Glutamatergic neuron (in vitro differentiated cells): ENCODE data around the gene NCAPH2. TPM values are rescaled to one million over a fixed set of nuclear protein-coding genes. Genes with fewer than 3 reads are reported as not detected.

Experiments
- DNase-seq: peaks from one replicate; pipeline ENCODE4 v3.0.0; 2022
- H3K27ac Mint-ChIP-seq: one replicate; pipeline ENCODE4 v1.8.0; 2020; ENCODE audit warnings: mild to moderate bottlenecking, mixed read lengths, inconsistent platforms; ENCODE audit not compliant: unreplicated experiment
- H3K27me3 Mint-ChIP-seq: one replicate; pipeline ENCODE4 v1.8.0; 2020; ENCODE audit warnings: mild to moderate bottlenecking, moderate library complexity, mixed read lengths, inconsistent platforms; ENCODE audit not compliant: unreplicated experiment
- H3K36me3 Mint-ChIP-seq: one replicate; pipeline ENCODE4 v1.8.0; 2020; ENCODE audit warnings: mild to moderate bottlenecking, mixed read lengths, inconsistent platforms; ENCODE audit not compliant: unreplicated experiment
- H3K4me1 Mint-ChIP-seq: one replicate; pipeline ENCODE4 v1.8.0; 2020; ENCODE audit warnings: mild to moderate bottlenecking, low read depth, mixed read lengths, inconsistent platforms; ENCODE audit not compliant: unreplicated experiment
- H3K4me3 Mint-ChIP-seq: one replicate; pipeline ENCODE4 v1.8.0; 2020; ENCODE audit warnings: mild to moderate bottlenecking, mixed read lengths, inconsistent platforms; ENCODE audit not compliant: unreplicated experiment
- H3K9me3 Mint-ChIP-seq: one replicate; pipeline ENCODE4 v1.8.0; 2020; ENCODE audit warnings: mild to moderate bottlenecking, moderate library complexity, mixed read lengths, inconsistent platforms; ENCODE audit not compliant: unreplicated experiment
- total RNA-seq: library from RNA; stranded (reverse); fragmentation: NEBNext Ultra II Directional; extraction: Animal tissue kit (Norgen Biotek cat#: 25700); gene quantifications from one replicate; pipeline ENCODE4 v1.2.1, GENCODE V29; 2021; ENCODE audit not compliant: unreplicated experiment
- TF ChIP-seq, protein P1 (sequence below): fragments of 200-600 bp; sonication (generic); IDR thresholded peaks from one replicate; pipeline ENCODE4 v1.5.0; 2021; ENCODE audit not compliant: partially characterized antibody, unreplicated experiment

The NCAPH2 gene
- total RNA-seq, 1 donor from 2014 or later, result 52.9 TPM

DNA sequence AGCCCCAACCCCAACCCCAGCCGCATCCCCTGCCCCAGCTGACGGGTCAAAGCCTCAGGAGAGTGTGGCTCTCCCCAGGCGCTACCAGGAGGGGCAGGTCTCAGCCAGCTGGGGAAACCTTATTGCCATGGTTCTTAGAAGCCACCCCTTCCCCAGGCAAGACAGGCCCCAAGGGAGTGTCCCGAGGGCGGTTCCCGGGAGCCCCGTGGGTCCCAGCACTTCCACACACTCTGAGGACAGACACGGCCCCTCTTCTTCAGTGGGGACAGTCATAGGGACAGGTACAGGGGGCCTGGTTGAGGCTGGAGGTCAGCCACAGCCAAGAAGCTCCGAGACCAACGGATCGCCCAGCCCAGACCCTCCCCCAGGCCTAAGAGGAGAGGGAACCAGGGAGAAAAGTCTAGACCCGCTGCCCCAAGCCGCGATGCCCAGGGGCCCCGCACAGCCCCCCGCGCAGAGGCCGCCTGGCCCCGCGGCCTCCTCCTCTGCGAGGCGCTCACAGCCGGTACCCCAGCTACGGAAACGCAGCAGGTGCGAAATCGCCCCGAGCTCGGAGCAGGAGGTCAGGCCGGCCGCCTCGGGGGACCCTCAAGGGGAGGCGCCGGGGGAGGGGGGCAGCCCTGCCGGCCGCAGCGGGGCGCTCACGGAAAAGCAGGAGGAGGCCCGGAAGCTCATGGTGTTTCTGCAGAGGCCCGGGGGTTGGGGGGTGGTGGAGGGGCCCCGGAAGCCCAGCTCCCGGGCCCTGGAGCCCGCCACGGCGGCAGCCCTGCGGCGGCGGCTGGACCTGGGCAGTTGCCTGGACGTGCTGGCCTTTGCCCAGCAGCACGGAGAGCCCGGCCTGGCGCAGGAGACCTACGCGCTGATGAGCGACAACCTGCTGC, 40.3 kb downstream of the NCAPH2 start:
- DNase-seq, result peak; percentile 40
- Mint-ChIP-seq H3K27ac (no peak overlapping the region), H3K36me3 (no peaks in the 10 kb centered on the region)

GRCh38 chr22:50548921-50549790, 41.1 kb downstream of the NCAPH2 start:
- TF ChIP-seq, protein P1, sequence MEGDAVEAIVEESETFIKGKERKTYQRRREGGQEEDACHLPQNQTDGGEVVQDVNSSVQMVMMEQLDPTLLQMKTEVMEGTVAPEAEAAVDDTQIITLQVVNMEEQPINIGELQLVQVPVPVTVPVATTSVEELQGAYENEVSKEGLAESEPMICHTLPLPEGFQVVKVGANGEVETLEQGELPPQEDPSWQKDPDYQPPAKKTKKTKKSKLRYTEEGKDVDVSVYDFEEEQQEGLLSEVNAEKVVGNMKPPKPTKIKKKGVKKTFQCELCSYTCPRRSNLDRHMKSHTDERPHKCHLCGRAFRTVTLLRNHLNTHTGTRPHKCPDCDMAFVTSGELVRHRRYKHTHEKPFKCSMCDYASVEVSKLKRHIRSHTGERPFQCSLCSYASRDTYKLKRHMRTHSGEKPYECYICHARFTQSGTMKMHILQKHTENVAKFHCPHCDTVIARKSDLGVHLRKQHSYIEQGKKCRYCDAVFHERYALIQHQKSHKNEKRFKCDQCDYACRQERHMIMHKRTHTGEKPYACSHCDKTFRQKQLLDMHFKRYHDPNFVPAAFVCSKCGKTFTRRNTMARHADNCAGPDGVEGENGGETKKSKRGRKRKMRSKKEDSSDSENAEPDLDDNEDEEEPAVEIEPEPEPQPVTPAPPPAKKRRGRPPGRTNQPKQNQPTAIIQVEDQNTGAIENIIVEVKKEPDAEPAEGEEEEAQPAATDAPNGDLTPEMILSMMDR, result no peak
- DNase-seq, result no peak
- Mint-ChIP-seq H3K4me3 (no peak overlapping the region), H3K27ac (no peak overlapping the region), H3K4me1 (peaks cover 4% of the 10 kb centered on the region), H3K36me3 (no peaks in the 10 kb centered on the region), H3K27me3 (peaks cover 12% of the 10 kb centered on the region), H3K9me3 (no peaks in the 10 kb centered on the region)

More for the DNA sequence above, 40.3 kb downstream of the NCAPH2 start:
- Mint-ChIP-seq H3K9me3 (no peaks in the 10 kb centered on the region), H3K27me3 (peaks cover 8% of the 10 kb centered on the region), H3K4me1 (peaks cover 4% of the 10 kb centered on the region), H3K4me3 (no peak overlapping the region)
- TF ChIP-seq, protein P1, result no peak

GRCh38 chr22:50550395-50550794, 42.4 kb downstream of the NCAPH2 start:
- TF ChIP-seq, protein P1, result no peak
- H3K4me3 Mint-ChIP-seq, result peak overlapping the region; percentile 20

GRCh38 chr22:50551160-50551752, 43.2 kb downstream of the NCAPH2 start:
- Mint-ChIP-seq H3K27ac (no peak overlapping the region), H3K27me3 (peaks cover 11% of the 10 kb centered on the region), H3K4me3 (no peak overlapping the region), H3K4me1 (peaks cover 6% of the 10 kb centered on the region), H3K9me3 (no peaks in the 10 kb centered on the region), H3K36me3 (no peaks in the 10 kb centered on the region)
- DNase-seq, result no peak
- TF ChIP-seq, protein P1, result no peak

More at GRCh38 chr22:50550395-50550794, 42.4 kb downstream of the NCAPH2 start:
- DNase-seq, result no peak
- Mint-ChIP-seq H3K27ac (peak overlapping the region; percentile 38), H3K36me3 (no peaks in the 10 kb centered on the region), H3K27me3 (peaks cover 12% of the 10 kb centered on the region), H3K9me3 (no peaks in the 10 kb centered on the region), H3K4me1 (peaks cover 4% of the 10 kb centered on the region)
